Fibroblast of the conjunctiva (primary cell): ENCODE results near the gene TMEM150A.
"Not testable (repeated sequence)": the region's sequence is repeated elsewhere in the genome, so short reads cannot be mapped to it uniquely, and the experiment has no call there.

Source experiments
- DNase-seq: peaks from one replicate; pipeline ENCODE4 v3.0.0-alpha.2; 2010; ENCODE audit warnings: low read depth

The TMEM150A gene, protein sequence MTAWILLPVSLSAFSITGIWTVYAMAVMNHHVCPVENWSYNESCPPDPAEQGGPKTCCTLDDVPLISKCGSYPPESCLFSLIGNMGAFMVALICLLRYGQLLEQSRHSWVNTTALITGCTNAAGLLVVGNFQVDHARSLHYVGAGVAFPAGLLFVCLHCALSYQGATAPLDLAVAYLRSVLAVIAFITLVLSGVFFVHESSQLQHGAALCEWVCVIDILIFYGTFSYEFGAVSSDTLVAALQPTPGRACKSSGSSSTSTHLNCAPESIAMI

DNA sequence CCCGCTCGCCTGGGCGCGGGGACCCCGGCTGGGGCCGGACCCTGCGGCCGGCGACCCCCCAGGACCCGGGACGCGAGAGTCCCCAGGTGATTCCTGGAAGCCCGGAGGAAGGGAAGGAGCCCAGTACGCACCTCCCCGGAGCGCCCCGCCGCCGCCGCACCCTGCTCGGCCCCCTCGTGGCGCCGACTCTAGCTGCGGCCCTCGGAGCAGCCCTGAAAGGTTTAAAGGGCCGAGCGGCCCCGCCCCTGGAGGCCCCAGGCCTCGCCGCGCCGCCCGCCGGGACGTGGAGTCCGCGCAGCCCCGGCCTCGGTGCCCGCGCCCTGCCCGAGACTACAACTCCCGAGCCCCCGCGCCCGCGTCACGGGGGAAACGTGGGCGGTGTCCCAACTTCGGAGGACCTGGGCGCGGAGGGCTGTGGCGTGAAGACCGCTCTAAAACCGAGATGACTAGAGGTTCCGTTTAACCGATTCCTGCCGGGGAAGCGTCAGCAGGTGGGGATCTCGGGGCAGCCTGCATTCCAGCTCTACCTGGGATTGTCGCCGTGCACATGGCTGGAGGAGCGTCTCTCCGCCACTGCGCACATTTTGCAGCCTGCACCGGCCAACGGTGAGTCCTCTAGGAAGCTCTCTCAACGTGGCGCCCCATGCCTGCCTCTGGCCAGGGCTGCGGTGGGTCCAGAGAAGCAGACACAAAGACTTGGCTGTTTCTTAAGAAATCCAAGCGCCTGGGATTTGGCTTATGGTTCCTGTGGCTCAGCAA is at the start of gene TMEM150A:
Gene TMEM150A, minus strand, starts transcription at position 223 of the 759 bp plus-strand sequence. CDS start 750 bp downstream, outside the sequence.
- peak; percentile 74 for DNase-seq

DNA sequence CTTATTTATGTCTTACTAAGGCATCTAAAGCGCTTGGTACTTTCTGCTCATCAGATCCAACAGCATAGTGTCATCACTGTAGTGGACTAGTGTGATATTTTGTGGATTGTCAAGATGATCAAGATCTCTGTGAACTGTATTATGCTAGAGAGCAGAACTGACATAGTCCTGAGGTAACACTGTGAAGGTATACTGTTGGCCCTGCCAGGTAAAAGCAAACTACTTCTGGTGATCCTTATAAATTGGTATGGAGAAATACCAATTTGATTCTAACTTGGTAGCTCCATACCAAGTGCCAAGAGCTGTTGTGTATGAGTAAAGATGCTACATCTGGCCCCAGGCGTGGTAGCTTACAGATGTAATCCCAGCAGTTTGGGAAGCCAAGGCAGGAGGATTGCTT is 49.6 kb upstream of the TMEM150A start:
- no peak for DNase-seq

DNA sequence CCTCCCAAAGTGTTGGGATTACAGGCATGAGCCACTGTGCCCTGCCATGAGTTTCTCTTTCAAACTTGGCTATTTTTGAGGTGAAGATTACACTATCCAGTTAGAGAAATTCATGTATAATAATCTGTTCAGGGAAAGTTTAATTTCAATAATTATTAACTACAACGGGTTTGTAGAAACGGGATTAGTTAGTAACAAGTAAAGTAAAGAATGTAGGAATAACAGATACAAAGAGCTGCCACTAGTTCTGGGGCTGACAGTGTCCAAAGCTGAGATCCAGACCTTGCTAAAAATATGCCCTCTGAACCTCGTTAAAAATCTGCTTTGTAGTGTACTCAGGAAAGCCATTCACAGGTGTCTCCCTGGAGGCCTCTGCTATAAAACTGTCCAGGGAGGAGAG is 48.6 kb upstream of the TMEM150A start:
- no peak for DNase-seq

DNA sequence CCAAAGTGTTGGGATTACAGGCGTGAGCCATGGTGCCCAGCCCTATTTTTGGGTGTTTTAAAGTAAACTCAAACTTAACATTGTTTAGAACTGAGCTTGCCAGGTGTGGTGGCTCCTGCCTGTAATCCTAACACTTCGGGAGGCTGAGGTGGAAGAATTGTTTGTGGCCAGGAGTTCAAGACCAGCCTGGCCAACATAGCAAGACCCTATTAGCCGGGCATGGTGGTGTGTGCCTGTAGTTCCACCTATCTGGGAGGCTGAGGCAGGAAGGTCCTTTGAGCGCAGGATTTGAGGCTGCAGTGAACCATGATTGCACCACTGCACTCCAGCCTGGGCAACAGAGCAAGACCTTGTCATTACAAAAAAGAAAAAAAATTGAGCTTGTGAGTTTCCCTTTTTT is 48.0 kb upstream of the TMEM150A start:
- DNase-seq: no peak

DNA sequence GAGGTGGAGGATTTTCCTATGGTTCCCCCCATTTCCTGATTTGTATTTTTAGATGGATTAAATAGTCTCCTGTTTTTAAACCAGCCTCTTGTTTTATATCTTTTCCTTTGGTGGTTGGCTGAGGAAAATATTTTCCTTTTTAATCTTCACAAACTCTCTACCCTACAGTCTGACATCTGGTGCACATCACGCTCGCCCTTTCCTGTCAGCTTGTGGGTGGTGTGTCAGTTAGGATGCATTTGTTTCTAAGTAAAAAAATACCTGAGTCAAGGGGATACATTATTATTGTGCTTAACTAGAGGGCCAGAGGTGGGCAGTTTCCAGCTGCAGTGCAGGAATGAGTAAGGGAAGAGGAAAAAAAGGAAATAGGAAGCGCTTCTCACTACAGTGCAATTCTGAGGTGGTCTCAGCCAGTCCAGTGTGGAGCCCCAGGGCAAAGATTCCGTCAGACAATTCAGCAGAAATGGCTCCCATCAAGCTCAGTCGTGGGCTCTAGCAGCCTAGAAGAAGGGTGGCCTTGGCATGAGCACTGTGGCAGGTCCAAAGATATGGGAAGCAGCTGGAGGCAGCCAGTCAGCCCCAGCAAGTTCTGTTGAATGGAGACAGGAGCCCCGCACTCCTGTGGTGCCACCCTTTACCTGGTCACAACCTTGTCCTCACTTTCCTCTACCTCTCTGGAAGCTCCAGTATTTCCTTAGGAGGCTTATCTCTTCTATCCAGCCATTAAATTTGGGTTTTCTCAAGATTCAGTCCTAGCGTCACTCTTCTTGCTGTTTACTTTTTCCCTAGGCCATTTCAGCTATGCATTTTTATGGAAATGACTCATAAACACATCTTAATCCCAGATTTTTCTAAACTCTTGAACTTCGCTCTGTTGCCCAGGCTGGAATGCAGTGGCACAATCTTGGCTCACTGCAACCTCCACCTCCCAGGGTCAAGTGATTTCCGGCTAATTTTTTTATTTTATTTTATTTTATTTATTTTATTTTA is 47.0 kb upstream of the TMEM150A start:
- no peak for DNase-seq

DNA sequence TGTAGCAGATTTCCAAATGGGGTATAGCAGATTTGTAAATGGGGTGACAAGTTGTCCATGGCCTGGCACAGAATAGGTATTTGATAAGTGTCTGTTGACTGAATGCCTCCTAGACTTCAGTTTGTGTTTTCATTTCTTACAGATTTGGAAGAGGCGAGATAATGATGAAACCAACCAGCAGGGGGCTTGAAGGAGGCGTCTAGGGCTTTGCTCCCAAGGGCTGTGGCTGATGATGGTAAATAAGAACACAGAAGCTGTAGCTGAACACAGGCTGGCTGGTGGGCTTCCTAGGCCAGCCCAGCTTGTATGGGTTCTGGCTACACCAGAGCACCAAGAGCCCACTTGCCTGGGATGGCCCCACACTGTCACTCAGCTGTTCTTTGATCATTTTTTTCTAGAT is 46.1 kb upstream of the TMEM150A start:
- no peak for DNase-seq

DNA sequence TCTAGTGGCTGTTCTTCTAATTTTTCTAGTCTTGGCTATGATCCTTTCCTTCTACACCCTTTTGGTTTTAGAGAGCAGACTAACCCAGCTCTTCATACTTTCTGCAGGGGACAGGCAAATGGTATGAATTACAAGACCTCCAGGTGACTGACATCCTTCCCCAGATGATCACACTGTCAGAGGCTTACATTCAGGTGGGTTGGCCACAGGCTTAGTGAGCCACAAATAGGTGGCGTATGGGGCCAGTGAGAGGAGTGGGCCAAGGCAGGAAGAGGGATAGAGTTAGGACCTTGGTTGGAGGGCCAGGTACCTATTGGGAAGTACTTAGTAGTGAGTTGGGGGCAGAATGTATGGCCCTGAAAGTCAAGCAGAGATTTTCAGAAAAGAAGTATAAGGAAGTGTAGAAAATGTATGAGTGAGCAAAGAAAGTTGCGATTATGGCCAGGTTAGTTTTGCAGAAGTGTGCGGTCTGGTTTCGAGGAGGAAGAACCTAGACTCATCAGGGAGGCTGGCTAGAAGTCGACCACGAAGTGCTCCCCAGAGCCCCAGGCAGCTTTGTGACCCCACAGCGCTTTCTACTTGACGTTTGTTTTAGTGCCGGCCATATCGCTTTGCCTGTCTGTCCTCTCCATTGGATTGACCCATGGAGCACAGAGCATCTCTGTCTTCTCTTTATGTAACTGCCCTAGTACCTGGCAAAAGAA is 45.5 kb upstream of the TMEM150A start:
- no peak for DNase-seq

DNA sequence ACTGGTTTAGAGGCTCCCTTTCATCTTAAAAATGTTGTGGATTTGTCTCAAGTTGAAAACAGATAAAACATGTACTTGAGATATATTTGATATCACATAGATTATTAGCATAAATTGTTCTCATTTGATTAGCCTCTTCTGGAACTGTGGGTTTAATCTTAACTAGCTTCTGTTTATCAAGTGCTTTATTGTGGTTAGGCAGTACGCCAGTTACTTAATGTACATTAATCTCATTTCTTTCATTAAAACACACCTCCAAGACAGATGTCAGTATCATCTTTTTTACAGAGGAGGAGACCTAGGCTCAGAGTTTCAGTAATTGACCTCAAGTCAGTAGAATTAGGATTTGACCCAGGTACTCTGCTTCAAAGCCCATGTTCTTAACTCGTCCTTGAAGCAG is 43.7 kb upstream of the TMEM150A start:
- no peak for DNase-seq

DNA sequence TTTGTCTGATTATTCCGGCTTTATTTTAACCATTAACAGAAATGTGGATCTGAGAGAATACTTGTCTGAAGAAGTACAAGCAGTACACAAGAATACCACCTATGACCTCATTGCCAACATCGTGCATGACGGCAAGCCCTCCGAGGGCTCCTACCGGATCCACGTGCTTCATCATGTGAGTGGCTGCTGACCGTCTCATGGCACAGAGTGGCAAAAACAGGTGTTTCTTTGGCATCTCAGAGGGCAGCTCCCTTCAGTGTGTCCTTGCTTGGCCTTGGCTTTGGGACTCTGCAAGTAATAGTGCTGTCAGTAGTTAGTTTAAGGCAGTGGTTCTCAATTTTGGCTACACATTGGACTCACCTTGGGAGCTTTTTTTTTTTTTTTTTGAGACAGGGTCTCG is 42.4 kb upstream of the TMEM150A start:
- no peak for DNase-seq

DNA sequence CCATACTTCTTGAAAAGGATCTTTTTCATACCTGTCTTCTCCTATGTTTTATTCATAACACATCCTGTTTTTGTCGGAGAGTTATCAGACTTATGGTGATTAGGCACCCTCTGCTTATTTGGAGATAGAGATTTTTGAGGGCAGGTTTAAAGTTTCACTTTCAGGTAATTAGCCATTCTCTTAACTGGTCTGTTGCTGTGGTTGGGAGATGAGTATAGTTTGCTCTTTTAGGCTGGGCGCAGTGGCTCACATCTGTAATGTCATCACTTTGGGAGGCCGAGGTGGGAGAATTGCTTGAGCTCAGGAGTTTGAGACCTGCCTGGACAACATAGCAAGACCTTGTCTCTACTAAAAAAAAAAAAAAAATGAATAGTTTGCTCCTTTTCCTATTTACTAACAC is 40.2 kb upstream of the TMEM150A start:
- DNase-seq: no peak

DNA sequence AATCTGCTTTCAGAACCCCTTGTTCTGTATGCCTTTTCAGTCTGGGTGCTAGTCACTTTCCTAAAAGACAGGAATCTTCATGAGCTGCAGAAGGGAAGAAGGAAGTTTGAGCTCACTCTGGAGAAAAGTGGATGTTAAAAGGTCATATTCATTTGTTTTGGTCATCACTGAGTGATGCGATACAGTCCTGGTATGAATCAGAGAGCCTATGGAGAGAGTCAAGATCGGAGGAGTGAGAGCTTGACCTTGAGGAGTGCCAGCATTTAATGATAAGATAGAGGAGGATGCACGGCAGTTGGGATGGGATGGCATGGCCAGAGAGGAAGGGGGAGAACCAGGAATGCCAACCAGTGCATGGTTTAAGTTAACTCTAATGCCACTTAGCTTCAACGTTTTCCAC is 33.1 kb upstream of the TMEM150A start:
- DNase-seq: no peak

DNA sequence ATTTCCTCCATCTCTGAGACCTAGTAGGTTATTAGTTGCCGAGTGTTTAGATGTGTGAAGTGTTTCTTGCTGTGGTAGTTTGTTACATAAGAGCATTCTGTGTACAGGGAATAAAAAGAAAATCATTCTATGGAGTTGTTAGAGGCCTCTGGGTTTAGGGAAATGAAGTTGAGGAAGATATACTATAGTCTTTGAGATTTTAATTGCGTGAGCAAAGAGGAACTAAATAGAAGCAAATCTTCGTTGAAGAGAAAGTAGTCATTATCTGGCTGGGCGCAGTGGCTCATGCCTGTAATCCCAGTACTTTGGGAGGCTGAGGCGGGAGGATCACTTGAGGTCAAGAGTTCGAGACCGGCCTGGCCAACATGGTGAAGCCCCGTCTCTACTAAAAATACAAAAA is 32.5 kb upstream of the TMEM150A start:
- DNase-seq: no peak

DNA sequence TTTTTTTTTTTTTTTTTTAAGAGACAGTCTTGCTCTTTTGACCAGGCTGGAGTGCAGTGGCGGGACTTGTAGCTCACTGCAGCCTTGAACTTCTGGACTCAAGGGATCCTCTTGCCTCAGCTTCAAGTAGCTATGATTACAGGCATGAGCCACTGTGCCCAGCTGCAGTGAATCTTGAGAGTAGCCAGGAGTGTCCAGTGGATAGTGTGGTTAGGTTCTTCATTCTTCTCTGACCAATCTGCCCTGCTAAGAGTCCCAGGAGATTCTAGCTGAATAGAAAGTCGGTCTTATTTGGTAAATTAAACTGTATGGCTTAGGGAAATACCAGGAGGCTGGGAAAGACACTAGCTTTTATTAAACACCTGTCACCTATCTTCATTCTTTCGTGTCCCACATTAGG is 28.8 kb upstream of the TMEM150A start:
- no peak for DNase-seq

DNA sequence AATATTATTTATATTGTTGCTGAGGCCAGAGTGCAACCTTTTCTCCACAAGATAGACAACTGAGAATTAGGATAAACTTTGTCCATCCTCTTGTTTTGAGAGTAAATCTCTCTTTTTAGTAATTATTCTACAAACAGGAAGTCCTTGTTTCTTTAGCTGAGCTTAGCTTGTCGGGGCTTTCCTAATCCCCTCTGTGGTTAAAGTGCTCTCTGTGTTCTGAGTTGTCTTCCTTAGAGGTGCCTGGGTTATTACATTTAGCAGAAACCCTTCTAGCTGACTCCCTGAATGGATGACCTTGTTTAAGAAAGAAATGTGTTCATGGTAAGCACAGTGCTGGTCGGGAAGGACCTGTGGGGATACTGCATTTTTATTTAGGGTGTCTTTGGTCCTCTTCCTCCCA is 26.2 kb upstream of the TMEM150A start:
- no peak for DNase-seq

DNA sequence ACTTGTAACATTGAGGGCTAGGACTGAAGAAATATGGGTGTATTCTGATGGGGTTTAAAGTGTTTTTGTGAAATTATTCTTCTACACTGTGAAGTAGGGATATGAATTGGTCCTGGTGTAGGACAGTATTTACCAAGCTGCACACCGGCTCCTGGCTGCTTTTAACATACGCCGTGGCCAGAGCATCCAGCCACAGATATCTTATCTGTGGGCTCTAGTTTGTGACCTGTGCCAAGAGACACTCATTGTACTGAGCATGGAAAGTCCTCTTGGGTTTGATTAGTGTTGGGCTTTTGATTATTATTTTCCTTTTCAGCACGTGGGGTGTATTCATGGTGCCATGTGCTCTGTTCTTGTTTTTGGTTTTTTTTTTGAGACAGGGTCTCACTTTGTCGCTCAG is 21.5 kb upstream of the TMEM150A start:
- no peak for DNase-seq

DNA sequence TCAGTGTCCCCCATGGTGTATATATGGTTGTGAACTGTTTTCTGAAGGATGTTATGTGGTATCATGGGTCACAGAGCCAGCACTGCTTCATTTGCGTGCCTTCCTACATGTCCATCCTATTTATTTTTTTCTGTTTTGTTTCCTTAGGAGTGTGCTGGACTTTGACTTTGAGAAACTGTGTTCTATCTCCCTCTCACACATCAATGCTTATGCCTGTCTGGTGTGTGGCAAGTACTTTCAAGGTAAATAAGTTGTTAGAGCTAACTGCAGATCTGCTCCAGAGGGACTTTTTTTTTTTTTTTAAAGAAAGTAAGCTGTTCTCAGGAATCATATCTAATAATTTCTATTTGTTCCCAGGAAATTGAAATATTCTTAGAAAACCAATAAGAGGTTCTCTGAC is 18.8 kb upstream of the TMEM150A start:
- no peak for DNase-seq

DNA sequence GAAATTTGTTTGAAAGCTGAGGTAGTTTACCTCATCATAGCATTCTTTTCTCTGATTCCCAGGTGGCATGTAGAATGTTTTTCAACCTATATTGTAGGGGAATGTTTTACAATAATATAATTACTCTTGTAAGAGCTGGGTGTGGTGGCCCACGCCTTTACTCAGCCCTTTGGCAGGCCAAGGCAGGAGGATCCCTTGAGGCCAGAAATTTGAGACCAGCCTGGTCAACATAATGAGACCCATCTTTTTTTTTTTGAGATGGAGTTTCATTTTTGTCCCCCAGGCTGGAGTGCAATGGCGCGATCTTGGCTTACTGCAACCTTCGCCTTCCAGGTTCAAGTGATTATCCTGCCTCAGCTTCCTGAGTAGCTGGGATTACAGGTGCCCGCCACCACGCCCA is 17.1 kb upstream of the TMEM150A start:
- DNase-seq: no peak

DNA sequence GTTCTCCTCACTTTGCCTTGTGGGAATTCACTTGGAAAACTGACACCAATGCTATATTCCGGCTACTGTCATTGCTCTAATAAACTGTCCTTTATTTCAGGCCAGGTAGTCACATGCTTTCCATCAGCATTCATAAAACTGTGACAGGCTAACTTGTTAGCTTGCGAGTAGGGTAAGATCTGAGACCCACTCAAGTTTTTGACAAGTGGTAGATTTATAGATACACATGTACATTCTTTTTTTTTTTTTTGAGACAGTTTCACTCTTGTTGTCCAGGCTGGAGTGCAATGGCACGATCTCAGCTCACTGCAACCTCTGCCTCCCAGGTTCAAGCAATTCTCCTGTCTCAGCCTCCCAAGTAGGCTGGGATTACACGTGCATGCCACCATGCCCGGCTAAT is 15.2 kb upstream of the TMEM150A start:
- DNase-seq: not testable (repeated sequence)

DNA sequence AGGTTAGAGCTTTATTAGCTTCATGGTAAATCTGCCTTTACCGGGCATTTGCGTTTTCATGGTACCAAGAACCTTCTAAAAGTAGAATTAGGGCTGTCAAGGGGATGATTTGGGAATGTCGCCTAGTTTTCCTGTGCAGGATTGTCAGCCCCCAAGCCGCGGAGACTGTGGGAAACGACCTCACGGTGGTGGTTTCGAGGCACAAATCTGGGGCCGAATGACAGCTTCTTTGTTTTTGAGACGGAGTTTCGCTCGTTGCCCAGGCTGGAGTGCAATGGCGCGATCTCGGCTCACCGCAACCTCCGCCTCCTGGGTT is 12.9 kb upstream of the TMEM150A start:
- DNase-seq: no peak

DNA sequence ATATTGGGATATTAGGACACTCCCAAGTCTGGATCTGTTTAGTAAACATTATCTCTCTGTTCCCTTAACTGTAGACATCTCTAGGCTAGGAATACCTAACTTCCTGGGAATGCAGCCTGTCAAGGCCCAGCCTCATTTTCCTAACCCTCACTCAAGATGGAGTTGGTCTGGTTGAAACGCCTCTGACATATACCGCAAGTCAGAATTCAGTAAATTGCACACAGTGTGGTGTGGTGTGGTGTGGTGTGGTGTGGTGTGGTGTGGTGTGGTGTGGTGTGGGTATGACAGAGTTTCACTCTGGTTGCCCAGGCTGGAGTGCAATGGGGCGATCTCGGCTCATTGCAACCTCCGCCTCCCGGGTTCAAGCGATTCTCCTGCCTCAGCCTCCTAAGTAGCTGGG is 12.3 kb upstream of the TMEM150A start:
- DNase-seq: not testable (repeated sequence)

DNA sequence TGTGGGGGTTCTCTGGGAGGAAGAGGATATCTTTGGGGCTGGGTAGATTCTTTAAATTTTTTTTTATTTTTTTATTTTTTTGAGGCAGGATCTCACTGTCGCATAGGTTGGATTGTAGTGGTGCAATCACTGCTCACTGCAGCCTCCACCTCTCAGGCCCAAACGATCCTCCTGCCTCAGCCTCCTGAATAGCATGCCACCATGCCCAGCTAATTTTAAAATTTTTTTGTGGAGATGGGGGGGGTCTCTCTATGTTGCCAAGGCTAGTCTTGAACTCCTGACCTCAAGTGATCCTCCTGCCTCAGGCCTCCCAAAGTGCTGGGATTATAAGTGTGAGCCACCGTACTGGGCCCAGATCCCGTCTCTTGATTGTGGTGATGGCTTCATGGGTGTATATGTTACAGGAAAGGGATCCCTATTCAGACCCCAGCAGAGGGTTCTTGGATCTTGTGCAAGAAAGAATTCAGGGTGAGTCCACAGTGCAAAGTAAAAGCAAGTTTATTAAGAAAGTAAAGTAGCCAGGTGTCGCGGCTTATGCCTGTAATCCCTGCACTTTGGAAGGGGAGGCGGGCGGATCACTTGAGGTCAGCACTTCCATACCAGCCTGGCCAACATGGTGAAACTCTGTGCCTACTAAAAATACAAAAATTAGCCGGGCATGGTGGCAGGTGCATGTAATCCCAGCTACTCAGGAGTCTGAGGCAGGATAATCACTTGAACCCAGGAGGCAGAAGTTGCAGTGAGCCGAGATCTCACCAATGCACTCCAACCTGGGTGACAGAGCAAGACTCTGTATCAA is 11.4 kb upstream of the TMEM150A start:
- no peak for DNase-seq
